ENCODE measurements around the gene YAE1.

DNA sequence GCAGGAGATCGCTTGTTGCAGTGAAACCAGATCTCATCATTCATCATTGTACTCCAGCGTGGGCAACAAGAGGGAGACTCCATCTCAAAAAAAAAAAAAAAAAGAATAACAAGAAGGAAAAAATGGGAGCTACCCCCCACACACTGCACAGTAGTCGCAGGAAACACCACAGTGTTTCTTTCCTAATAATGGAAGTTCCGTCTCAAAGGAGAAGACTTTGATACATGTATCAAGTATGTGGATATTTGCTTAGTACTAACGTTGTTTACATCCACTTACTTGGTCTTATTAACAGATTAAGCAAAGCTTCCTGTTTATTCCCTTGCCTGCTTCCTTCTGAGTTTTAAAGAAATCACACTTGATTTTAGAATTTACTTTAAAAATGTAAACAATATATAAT, 22.2 kb downstream of the YAE1 start:
- TF ChIP-seq, protein P1, sequence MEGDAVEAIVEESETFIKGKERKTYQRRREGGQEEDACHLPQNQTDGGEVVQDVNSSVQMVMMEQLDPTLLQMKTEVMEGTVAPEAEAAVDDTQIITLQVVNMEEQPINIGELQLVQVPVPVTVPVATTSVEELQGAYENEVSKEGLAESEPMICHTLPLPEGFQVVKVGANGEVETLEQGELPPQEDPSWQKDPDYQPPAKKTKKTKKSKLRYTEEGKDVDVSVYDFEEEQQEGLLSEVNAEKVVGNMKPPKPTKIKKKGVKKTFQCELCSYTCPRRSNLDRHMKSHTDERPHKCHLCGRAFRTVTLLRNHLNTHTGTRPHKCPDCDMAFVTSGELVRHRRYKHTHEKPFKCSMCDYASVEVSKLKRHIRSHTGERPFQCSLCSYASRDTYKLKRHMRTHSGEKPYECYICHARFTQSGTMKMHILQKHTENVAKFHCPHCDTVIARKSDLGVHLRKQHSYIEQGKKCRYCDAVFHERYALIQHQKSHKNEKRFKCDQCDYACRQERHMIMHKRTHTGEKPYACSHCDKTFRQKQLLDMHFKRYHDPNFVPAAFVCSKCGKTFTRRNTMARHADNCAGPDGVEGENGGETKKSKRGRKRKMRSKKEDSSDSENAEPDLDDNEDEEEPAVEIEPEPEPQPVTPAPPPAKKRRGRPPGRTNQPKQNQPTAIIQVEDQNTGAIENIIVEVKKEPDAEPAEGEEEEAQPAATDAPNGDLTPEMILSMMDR (IDR thresholded peaks at IDR 0.05; ENCODE audit: low read depth, low read length): no peak
- no peak for TF ChIP-seq EZH2phosphoT487 (IDR thresholded peaks at IDR 0.05; ENCODE audit: low read depth)

All from OCI-LY3 (cell line).